Measurements from ENCODE around the gene ACSM4.
"Not testable (repeated sequence)": the region's sequence is repeated elsewhere in the genome, so short reads cannot be mapped to it uniquely, and the experiment has no call there.

Gene ACSM4

GRCh38 chr12:7327918-7328317, 24.0 kb downstream of the ACSM4 start:
- FAIRE-seq = no peak
- DNase-seq (ENCODE audit: extremely low spot score, insufficient read length, low read depth) = no peak

- FAIRE-seq; DNase-seq (ENCODE audit: extremely low spot score, insufficient read length, low read depth): not testable (repeated sequence)
Measured at GRCh38 chr12:7337790-7338189, 33.9 kb downstream of the ACSM4 start.

- FAIRE-seq (no peak), DNase-seq (ENCODE audit: extremely low spot score, insufficient read length, low read depth) (no peak)
Measured at GRCh38 chr12:7339675-7340074, 35.8 kb downstream of the ACSM4 start.

- no peak for FAIRE-seq
- DNase-seq (ENCODE audit: extremely low spot score, insufficient read length, low read depth) = no peak
Measured at GRCh38 chr12:7344833-7345606, 41.1 kb downstream of the ACSM4 start.

GRCh38 chr12:7346551-7347225, 42.8 kb downstream of the ACSM4 start:
- DNase-seq (ENCODE audit: extremely low spot score, insufficient read length, low read depth) = no peak
- no peak for FAIRE-seq

GRCh38 chr12:7349418-7349817, 45.5 kb downstream of the ACSM4 start:
- no peak for FAIRE-seq
- DNase-seq (ENCODE audit: extremely low spot score, insufficient read length, low read depth) = no peak

GRCh38 chr12:7351177-7351576, 47.3 kb downstream of the ACSM4 start:
- no peak for DNase-seq (ENCODE audit: extremely low spot score, insufficient read length, low read depth)
- no peak for FAIRE-seq

- FAIRE-seq = no peak
- DNase-seq (ENCODE audit: extremely low spot score, insufficient read length, low read depth) = no peak
Measured at GRCh38 chr12:7352661-7353060, 48.8 kb downstream of the ACSM4 start.

- DNase-seq (ENCODE audit: extremely low spot score, insufficient read length, low read depth) (no peak), FAIRE-seq (no peak)
Measured at GRCh38 chr12:7354529-7354928, 50.7 kb downstream of the ACSM4 start.

- DNase-seq (ENCODE audit: extremely low spot score, insufficient read length, low read depth) (no peak), FAIRE-seq (no peak)
Measured at GRCh38 chr12:7361265-7361664, 57.4 kb downstream of the ACSM4 start.

GRCh38 chr12:7362734-7363133, 58.9 kb downstream of the ACSM4 start:
- no peak for DNase-seq (ENCODE audit: extremely low spot score, insufficient read length, low read depth)
- FAIRE-seq = no peak

GRCh38 chr12:7369274-7369729, 65.4 kb downstream of the ACSM4 start:
- FAIRE-seq = peak; percentile 44
- DNase-seq (ENCODE audit: extremely low spot score, insufficient read length, low read depth) = no peak

- no peak for DNase-seq (ENCODE audit: extremely low spot score, insufficient read length, low read depth)
Measured at GRCh38 chr12:7373226-7373625, 69.4 kb downstream of the ACSM4 start.

GRCh38 chr12:7374423-7375144, 70.7 kb downstream of the ACSM4 start:
- DNase-seq (ENCODE audit: extremely low spot score, insufficient read length, low read depth) = no peak
- FAIRE-seq = no peak

More at GRCh38 chr12:7373226-7373625, 69.4 kb downstream of the ACSM4 start:
- FAIRE-seq = no peak

GRCh38 chr12:7375145-7375543, 71.3 kb downstream of the ACSM4 start:
- no peak for DNase-seq (ENCODE audit: extremely low spot score, insufficient read length, low read depth)
- no peak for FAIRE-seq

- FAIRE-seq (no peak), DNase-seq (ENCODE audit: extremely low spot score, insufficient read length, low read depth) (no peak)
Measured at GRCh38 chr12:7376196-7376595, 72.3 kb downstream of the ACSM4 start.
